Endometrial microvascular endothelial cells (primary cell): ENCODE measurements around the gene HSBP1L1. TPM values are rescaled to one million over a fixed set of nuclear protein-coding genes. Genes with fewer than 3 reads are reported as not detected.
"Not testable (repeated sequence)": the region's sequence is repeated elsewhere in the genome, so short reads cannot be mapped to it uniquely, and the experiment has no call there.

Source experiments
- in situ Hi-C: cut with HindIII; loops from 2 replicates; pipeline ENCODE4 v1.10.0; 2017; ENCODE audit warnings: low sequenced_read_pairs, low pct_unique_long_range_greater_than_20kb; ENCODE audit errors: inconsistent ontology term
- total RNA-seq: library from RNA; depleted of rRNA; stranded (reverse); fragments of >200 nt; gene quantifications from one replicate; pipeline ENCODE4 v1.2.3, GENCODE V29; 2015; ENCODE audit errors: inconsistent ontology term

Gene HSBP1L1
- total RNA-seq, 1 donor from 2014 or later, result 1.2 TPM

DNA sequence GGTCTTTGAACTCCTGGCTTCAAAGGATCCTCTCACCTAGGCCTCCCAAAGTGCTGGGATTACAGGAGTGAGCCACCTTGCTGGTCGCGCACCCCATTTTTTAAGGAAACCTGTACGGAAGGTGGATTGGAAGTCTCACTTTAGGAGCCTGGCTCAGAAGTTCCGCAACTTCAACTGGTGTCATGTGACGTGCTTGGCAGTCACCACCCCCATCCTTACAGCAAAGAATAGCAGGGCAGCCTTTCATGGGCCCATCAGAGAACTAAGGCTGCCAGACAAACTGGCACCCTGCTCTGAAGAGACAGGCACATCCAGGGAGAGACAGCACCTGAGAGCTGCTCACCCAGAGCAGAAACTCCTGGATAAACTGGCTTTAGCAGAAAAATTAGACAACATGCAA lies 9.7 kb upstream of the HSBP1L1 start:
- in situ Hi-C loops, result no loop called here

DNA sequence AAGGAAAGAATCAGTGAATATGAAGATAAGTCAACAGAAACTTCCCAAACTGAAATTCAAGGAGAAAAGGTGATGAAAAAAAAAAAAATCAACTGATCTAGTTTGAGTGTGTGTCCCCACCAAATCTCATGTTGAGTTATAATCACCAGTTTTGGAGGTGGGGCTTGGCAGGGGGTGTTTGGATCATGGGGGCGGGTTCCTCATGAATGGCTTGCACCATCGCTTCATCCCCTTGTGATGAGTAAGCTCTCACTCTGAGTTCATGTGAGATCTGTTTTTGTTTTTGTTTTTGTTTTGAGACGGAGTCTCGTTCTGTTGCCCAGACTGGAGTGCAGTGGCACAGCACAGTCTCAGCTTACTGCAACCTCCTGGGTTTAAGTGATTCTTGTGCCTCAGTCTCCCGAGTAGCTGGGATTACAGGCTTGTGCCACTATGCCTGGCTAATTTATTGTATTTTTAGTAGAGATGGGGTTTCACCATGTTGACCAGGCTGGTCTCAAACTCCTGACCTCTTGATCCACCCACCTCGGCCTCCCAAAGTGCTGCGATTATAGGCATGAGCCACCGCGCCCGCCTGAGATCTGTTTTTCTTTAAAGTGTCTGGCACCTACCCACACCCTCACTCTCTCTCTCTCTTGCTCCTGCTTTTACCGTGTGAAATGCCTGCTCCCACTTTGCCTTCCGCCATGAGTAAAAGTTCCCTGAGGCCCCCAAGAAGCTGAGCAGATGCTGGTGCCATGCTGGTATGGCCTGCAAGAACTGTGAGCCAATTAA lies 9.0 kb upstream of the HSBP1L1 start:
- in situ Hi-C loops, result no loop called here

GRCh38 chr18:79956276-79956675 lies 8.2 kb upstream of the HSBP1L1 start:
- in situ Hi-C loops, result no loop called here

GRCh38 chr18:79958981-79959380 lies 5.5 kb upstream of the HSBP1L1 start:
- in situ Hi-C loops, result no loop called here

DNA sequence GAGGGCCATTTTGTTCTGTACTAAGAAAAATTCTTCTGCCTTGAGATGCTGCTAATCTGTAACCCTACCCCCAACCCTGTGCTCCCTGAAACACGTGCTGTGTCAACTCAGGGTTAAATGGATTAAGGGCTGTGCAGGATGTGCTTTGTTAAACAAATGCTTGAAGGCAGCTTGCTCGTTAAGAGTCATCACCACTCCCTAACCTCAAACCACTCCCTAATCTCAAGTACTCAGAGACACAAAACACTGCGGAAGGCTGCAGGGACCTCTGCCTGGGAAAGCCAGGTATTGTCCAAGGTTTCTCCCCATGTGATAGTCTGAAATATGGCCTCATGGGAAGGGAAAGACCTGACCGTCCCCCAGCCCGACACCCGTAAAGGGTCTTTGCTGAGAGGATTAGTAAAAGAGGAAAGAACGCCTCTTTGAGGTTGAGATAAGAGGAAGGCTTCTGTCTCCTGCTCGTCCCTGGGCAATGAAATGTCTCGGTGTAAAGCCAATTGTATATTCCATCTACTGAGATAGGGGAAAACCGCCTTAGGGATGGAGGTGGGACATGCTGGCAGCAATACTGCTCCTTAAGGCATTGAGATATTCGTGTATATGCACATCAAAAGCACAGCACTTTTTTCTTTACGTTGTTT lies 4.2 kb upstream of the HSBP1L1 start:
- in situ Hi-C loops, result not testable (repeated sequence)

DNA sequence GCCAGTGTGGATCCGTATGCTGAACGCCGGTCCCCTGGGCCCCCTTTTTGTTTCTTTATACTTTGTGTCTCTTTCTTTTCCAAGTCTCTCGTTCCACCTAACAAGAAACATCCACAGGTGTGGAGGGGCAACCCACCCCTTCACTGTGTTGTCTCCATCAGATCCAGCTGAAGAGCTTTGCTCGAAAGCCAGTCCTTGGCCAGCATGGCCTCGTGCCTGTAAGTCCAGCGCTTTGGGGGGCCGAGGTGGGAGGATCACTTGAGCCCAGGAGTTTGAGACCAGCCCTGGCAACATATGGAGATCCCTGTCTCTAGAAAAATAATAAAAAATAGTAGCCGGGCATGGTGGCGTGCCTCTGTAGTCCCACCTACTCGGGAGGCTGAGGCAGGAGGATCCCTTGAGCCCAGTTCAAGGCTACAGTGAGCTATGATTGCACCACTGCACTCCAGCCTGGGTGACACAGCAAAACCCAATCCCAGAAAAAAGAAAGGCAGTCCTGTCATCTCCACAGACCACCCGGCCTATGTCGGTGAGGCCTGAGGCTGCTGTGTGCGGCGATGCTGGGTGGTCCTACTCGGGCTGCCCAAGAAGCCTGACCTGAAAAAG lies 3.4 kb upstream of the HSBP1L1 start:
- in situ Hi-C loops, result no loop called here

GRCh38 chr18:79961527-79962291 lies 2.7 kb upstream of the HSBP1L1 start:
- in situ Hi-C loops, result no loop called here

DNA sequence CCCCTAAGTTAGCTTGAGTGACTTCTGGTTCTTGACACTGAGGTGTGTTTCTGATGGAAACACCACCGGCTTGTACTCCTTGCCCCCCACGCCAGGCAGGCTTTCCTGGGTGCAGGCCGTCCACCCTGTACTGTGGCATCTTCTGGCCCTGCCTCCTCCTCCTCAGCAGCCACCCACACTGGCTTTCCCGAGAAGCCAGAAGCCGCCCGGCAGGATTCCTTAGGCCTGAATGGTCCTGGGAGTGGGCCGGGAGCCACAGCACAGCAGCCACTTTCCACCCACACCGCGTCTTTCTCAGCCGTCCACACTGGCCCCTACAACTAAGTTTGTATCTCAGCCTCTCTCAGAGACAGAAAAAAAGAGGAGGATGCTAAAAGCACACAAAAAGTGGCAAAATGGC lies 2.1 kb upstream of the HSBP1L1 start:
- in situ Hi-C loops, result no loop called here

GRCh38 chr18:79962835-79963657 lies 1.4 kb upstream of the HSBP1L1 start:
- in situ Hi-C loops, result no loop called here

GRCh38 chr18:79963658-79964329 lies 649 bp upstream of the HSBP1L1 start:
- in situ Hi-C loops, result no loop called here

- in situ Hi-C loops, result no loop called here
These were observed 868 bp downstream of the HSBP1L1 start for GRCh38 chr18:79965119-79965902.

DNA sequence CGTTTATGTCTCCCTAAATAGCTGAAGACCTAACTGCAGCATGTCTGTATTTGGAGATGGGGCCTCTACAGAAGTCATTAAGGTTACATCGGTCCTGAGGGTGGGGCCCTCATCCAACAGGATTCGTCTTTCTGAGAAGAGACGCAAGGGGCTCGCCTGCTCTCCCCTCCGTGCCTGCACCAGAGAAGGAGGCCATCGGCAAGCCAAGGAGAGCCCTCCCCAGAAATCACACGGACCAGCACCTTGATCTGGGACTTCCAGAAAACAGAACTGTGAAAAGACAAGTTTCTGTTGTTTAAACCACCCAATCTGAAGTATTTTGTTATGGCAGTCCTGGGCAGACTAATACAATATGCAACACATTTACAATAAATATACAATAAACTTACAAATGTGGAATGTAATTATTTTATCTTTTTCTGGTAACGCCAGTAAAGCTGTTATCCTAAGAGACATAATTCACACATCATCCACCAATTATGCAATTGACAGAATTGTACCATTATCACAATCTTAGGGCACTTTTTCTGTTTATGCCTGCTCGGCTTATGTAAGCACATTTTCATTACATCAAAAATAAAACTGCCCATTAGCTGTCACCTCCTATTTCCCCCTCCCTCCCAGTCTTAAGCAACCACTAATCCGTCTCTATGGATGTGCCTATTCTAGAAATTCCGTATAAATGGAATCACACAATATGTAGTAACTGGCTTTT lies 6.1 kb downstream of the HSBP1L1 start:
- in situ Hi-C loops, result no loop called here

- in situ Hi-C loops, result no loop called here
These were observed 6.9 kb downstream of the HSBP1L1 start for GRCh38 chr18:79971211-79971952.

DNA sequence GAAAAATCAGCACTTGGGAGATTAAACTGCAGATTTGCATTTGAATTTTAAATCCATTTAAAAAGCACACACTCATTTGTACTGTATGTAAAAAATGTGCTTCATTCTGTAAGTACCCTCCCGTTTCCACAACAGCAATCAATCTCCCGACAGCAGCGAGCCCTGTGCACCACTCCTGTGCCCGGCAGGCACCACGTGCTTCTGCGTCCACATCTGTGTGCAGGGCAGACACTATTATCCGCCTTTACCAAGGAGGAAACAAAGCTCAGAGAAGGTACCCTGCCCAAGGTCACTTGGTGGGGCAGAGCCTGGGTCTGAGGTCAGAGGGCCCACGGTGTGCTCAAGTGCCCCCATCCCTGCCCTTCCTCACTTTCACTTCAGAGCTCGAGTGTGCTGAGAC lies 7.5 kb downstream of the HSBP1L1 start:
- in situ Hi-C loops, result no loop called here

GRCh38 chr18:79972720-79973119 lies 8.3 kb downstream of the HSBP1L1 start:
- in situ Hi-C loops, result no loop called here

DNA sequence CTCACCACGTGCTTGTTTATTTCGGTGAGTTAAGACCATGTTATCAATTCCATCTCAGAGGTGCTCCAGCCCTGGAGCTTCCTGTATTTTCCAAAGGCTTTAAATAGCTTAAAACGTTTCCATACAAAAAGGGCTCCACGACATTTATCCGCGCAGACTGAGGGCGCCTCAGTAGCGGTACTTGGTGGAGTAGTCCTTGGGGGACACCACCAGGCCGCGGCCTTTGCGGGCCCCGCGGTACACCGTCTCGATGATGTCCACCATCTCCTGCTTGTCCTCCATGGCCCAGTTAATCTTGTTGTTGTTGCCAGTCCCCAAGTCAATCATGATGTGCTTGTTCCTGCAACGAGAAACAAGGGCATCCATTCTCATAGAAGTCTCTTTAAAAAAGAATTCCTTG lies 9.1 kb downstream of the HSBP1L1 start:
- in situ Hi-C loops, result no loop called here
